HG03558 (cell line): ENCODE measurements around the gene RAB20.
"Not testable (repeated sequence)": the region's sequence is repeated elsewhere in the genome, so short reads cannot be mapped to it uniquely, and the experiment has no call there.

Experiments
- ATAC-seq: cut with Tn5 transposase; IDR thresholded peaks from one replicate; pipeline ENCODE4 v1.9.1; 2021; ENCODE audit warnings: moderate number of reproducible peaks; ENCODE audit not compliant: unreplicated experiment; ENCODE audit errors: extremely low read depth

RAB20 gene

GRCh38 chr13:110576070-110576394 is 14.5 kb upstream of the RAB20 start:
- ATAC-seq = no peak

- ATAC-seq = peak; percentile 79
Observed at GRCh38 chr13:110575322-110576069, 14.0 kb upstream of the RAB20 start.

DNA sequence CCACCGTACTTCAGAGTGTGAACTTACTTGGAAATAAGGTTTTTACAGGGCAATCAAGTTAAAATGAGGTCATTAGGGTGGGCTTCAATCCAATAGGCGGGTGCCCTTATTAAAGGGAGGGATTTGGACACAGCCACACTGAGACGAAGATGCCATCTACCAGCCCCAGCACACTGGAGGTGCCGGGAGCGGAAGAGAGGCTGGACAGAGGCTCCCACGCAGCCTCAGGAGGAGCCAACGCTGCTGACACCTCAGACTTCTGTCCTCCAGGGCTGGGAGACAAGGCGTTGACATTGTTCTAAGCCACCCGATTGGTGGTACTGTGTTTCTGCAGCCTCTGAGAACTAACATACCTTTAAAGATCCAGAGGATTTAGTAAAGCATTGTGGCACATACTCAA is 12.6 kb upstream of the RAB20 start:
- ATAC-seq = no peak

DNA sequence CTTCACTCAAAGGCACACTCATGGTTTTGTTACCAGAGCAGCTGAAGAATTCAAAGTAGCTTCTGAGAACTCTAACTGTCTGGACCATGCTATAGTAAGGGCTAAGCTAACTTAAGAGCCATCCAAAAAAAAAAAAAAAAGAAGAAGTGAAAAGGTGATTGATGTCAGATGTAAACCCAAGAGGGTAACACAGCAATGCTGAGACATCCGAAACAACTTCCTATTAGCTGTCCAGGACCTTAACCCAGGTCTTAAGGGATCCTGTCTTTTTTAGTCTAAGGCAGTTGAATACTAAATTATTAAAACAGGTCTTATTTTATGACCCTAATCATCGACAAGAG is 11.2 kb upstream of the RAB20 start:
- ATAC-seq = no peak

GRCh38 chr13:110571896-110572777 is 10.6 kb upstream of the RAB20 start:
- no peak for ATAC-seq

DNA sequence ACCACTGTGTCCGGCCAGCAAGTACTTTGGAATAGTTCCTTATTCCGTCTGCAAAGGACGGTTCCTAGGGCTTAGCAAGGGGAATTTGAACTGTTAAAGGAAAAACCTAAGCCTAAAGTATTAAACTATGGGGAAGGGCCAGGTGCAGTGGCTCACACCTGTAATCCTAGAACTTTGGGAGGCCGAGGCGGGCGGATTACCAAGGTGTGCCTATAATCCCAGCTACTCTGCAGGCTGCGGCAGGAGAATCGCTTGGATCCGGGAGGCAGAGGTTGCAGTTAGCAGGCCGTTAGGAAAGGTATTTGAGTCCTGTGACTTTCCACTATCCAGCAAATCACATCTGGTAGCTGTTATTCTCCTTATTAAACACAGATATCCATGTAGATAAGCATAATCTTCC is 9.4 kb upstream of the RAB20 start:
- no peak for ATAC-seq

- not testable (repeated sequence) for ATAC-seq
Observed at GRCh38 chr13:110569962-110570361, 8.4 kb upstream of the RAB20 start.

GRCh38 chr13:110568612-110569011 is 7.1 kb upstream of the RAB20 start:
- ATAC-seq = no peak

- ATAC-seq = no peak
Observed at GRCh38 chr13:110566171-110566570, 4.6 kb upstream of the RAB20 start.

- no peak for ATAC-seq
Observed at GRCh38 chr13:110565296-110565695, 3.8 kb upstream of the RAB20 start.

- ATAC-seq = no peak
Observed at GRCh38 chr13:110564472-110564985, 3.0 kb upstream of the RAB20 start.

- ATAC-seq = no peak
Observed at GRCh38 chr13:110563463-110563774, 1.9 kb upstream of the RAB20 start.

GRCh38 chr13:110562696-110563462 is 1.4 kb upstream of the RAB20 start:
- no peak for ATAC-seq

- ATAC-seq = no peak
Observed at GRCh38 chr13:110562036-110562597, 595 bp upstream of the RAB20 start.

- ATAC-seq = no peak
Observed at GRCh38 chr13:110560601-110561343, 750 bp downstream of the RAB20 start.

DNA sequence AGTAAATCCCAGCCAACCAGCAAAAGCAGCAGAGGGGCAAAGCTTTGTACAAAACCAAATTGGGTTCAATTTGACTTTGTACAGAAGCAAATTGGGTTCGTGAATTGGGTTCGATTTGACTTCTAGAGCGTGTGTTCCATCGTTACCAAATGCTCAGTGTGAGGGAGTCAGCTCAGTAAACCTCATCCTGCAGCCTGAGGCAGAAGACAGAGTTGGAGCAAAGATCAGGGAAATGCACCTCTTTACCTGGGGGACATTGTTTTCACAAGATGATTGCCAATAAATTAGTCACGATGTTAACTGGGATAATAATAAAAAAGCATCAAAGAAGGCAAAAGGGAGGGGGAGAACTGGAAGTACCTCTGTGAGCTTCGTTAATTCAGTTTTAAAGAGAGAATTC is 1.5 kb downstream of the RAB20 start:
- no peak for ATAC-seq

DNA sequence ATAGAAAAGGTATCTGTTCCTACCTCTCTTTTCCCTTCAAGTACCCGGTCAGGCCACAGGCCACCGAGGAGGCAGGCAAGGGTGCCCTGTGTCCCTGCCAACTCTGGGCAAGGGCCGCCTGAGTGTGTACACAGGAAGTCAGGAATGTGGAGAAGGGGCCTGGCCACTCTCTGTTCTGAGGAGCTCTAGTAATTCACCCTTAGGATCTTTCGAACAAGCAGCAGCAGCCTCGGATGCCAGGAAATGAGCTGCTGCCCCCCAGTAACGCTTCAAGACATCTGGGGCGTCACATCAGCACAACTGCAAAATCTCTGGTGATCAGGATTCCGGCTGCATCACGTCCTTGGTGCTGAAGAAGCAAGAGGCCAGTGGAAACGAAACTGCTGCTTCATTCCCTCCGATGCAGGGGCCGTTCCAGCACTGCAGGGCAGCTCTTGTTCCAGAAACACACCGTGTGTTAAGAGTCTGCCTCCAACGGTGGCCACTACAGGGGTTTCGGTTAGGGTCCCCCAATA is 2.0 kb downstream of the RAB20 start:
- ATAC-seq = no peak

GRCh38 chr13:110557610-110558305 is 3.8 kb downstream of the RAB20 start:
- ATAC-seq = no peak

DNA sequence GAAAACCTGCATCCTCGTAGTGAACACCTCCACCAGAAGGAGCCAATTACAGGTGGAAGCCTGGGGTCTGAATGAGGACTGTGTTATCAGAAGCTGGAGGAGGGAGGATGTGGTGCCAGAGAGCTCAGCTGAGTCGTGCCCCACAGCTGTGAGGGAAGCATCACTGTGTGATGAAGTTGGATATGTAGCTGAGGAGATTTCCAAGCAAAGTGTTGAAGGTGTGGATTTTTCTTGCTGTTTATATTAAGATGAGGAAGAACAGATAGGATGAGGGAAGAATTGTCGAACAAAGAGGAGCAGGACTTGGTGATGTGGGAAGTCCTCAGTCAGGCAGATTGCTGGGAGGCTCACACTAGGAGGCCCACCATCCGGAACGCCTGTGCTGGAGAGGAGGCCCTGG is 4.4 kb downstream of the RAB20 start:
- ATAC-seq = no peak
